Gastroesophageal sphincter (tissue), 3 donors: ENCODE data around the gene TGFBR3L.

Experiments used
- POLR2A ChIP-seq, 2 donors: fragments of 450-650 bp; IDR thresholded peaks; one replicate each; pipeline ENCODE4 v1.6.1; 2017; ENCODE audit warnings: antibody characterized with exemption in 2 of 2, mild to moderate bottlenecking in 2 of 2, moderate library complexity in 1 of 2
- TF ChIP-seq, protein P1 (sequence below), 4 experiments: fragments of 200-600 bp in 2 of 4; fragments of 450-650 bp in 2 of 4; sonication (generic) in 1 of 4; IDR thresholded peaks; one replicate each; pipeline ENCODE4 v1.5.1; 2017 to 2019; ENCODE audit warnings: antibody characterized with exemption in 4 of 4, mild to moderate bottlenecking in 2 of 4, moderate library complexity in 2 of 4

DNA sequence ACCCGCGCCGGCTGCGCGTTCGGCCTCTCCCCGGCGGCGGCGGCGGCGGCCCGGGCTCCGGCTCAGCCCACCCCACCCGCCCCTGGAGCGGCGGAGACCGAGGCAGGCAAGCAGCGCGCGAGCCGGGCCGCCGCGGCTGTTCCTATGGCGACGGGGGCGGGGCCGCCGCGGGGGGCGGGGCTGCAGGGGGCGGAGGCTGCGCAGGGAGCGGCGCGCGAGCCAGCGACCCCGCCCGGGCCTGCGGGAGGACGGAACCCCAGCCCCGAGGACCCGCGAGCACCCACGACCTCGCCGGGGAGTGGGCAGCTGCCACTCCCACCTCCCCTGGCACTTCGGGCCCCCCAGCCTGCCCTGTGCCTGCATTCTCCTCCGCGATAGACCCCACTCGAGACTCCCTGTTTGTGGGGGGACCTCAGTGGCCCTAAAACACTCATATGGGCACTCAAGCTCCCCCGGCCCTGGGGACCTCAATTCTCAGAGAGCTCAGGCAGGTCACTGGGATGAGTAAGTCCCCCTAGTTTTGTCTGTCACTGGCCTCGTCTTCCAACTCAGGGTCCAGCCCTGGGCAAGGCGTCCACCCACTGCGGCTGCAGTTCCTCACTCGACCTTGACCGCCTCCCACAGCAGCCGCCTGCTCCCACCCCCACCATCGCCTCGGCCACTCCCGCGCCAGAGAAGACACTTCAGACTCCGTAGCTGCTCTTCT, 11.5 kb downstream of the TGFBR3L start, which contains the start of gene CTXN1:
- TF ChIP-seq, protein P1, sequence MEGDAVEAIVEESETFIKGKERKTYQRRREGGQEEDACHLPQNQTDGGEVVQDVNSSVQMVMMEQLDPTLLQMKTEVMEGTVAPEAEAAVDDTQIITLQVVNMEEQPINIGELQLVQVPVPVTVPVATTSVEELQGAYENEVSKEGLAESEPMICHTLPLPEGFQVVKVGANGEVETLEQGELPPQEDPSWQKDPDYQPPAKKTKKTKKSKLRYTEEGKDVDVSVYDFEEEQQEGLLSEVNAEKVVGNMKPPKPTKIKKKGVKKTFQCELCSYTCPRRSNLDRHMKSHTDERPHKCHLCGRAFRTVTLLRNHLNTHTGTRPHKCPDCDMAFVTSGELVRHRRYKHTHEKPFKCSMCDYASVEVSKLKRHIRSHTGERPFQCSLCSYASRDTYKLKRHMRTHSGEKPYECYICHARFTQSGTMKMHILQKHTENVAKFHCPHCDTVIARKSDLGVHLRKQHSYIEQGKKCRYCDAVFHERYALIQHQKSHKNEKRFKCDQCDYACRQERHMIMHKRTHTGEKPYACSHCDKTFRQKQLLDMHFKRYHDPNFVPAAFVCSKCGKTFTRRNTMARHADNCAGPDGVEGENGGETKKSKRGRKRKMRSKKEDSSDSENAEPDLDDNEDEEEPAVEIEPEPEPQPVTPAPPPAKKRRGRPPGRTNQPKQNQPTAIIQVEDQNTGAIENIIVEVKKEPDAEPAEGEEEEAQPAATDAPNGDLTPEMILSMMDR (IDR thresholded peaks at IDR 0.05) = peak in 3 of 4 experiments; percentile 33 to 57 (median 41)
- TF ChIP-seq POLR2A (IDR thresholded peaks at IDR 0.05) = peak; percentile 11 to 12
